ENCODE measurements around the gene FJX1. TPM values are rescaled to one million over a fixed set of nuclear protein-coding genes. Genes with fewer than 3 reads are reported as not detected.

FJX1 gene
- total RNA-seq, 2 donors from 2014 or later, result 0.55 to 1.8 TPM

GRCh38 chr11:35615921-35616900 lies 2.0 kb upstream of the FJX1 start:
- H3K27me3 Mint-ChIP-seq, result peaks cover 36 to 78% of the 10 kb centered on the region in 2 donors
- peak in 1 of 2 donors; percentile 46 for ATAC-seq

GRCh38 chr11:35617316-35617686 lies 959 bp upstream of the FJX1 start:
- DNase-seq (ENCODE audit: low spot score) (no peak), ATAC-seq (no peak)
- H3K4me3 Mint-ChIP-seq, result peak overlapping the region; percentile 81
- H3K27me3 Mint-ChIP-seq, result peaks cover 39 to 78% of the 10 kb centered on the region in 2 donors
- H3K9me3 Mint-ChIP-seq, result no peaks in the 10 kb centered on the region
- no peak overlapping the region for H3K27ac Mint-ChIP-seq
- no peaks in the 10 kb centered on the region for H3K36me3 Mint-ChIP-seq
- peaks cover 4 to 5% of the 10 kb centered on the region in 2 donors for H3K4me1 Mint-ChIP-seq (ENCODE audit: low read depth in 2 of 2)

More at GRCh38 chr11:35615921-35616900, 2.0 kb upstream of the FJX1 start:
- H3K27ac Mint-ChIP-seq, result no peak overlapping the region
- peaks cover 4 to 9% of the 10 kb centered on the region in 2 donors for H3K4me1 Mint-ChIP-seq (ENCODE audit: low read depth in 2 of 2)
- DNase-seq (ENCODE audit: low spot score), result no peak
- H3K9me3 Mint-ChIP-seq, result no peaks in the 10 kb centered on the region
- H3K4me3 Mint-ChIP-seq, result no peak overlapping the region
- no peaks in the 10 kb centered on the region for H3K36me3 Mint-ChIP-seq

- no peak for DNase-seq (ENCODE audit: low spot score)
- Mint-ChIP-seq H3K4me3 (no peak overlapping the region), H3K9me3 (no peaks in the 10 kb centered on the region), H3K27ac (no peak overlapping the region), H3K36me3 (no peaks in the 10 kb centered on the region), H3K27me3 (peaks cover 40 to 78% of the 10 kb centered on the region in 2 donors), H3K4me1 (ENCODE audit: low read depth in 2 of 2) (peaks cover 4 to 5% of the 10 kb centered on the region in 2 donors)
- ATAC-seq, result peak; percentile 46 to 68
These were observed 346 bp downstream of the FJX1 start for GRCh38 chr11:35618497-35619115.

GRCh38 chr11:35619116-35619854 lies 1.0 kb downstream of the FJX1 start:
- Mint-ChIP-seq H3K9me3 (no peaks in the 10 kb centered on the region), H3K27me3 (peaks cover 47 to 77% of the 10 kb centered on the region in 2 donors), H3K27ac (no peak overlapping the region), H3K4me1 (ENCODE audit: low read depth in 2 of 2) (peaks cover 4 to 5% of the 10 kb centered on the region in 2 donors), H3K36me3 (no peaks in the 10 kb centered on the region), H3K4me3 (peak overlapping the region; percentile 44)
- ATAC-seq (peak; percentile 17 to 33), DNase-seq (ENCODE audit: low spot score) (no peak)

GRCh38 chr11:35619855-35620640 lies 1.8 kb downstream of the FJX1 start:
- no peaks in the 10 kb centered on the region for H3K36me3 Mint-ChIP-seq
- H3K9me3 Mint-ChIP-seq, result no peaks in the 10 kb centered on the region
- peaks cover 4 to 5% of the 10 kb centered on the region in 2 donors for H3K4me1 Mint-ChIP-seq (ENCODE audit: low read depth in 2 of 2)
- DNase-seq (ENCODE audit: low spot score), result no peak
- no peak overlapping the region for H3K27ac Mint-ChIP-seq
- H3K27me3 Mint-ChIP-seq, result peaks cover 46 to 75% of the 10 kb centered on the region in 2 donors
- no peak for ATAC-seq
- H3K4me3 Mint-ChIP-seq, result peak overlapping the region; percentile 44

GRCh38 chr11:35620795-35621194 lies 2.5 kb downstream of the FJX1 start:
- Mint-ChIP-seq H3K27me3 (peaks cover 46 to 73% of the 10 kb centered on the region in 2 donors), H3K4me1 (ENCODE audit: low read depth in 2 of 2) (peaks cover 4 to 5% of the 10 kb centered on the region in 2 donors)

GRCh38 chr11:35621620-35622019 lies 3.4 kb downstream of the FJX1 start:
- Mint-ChIP-seq H3K4me3 (no peak overlapping the region), H3K27me3 (peaks cover 50 to 73% of the 10 kb centered on the region in 2 donors), H3K9me3 (no peaks in the 10 kb centered on the region)

More at GRCh38 chr11:35620795-35621194, 2.5 kb downstream of the FJX1 start:
- Mint-ChIP-seq H3K9me3 (no peaks in the 10 kb centered on the region), H3K4me3 (no peak overlapping the region), H3K27ac (no peak overlapping the region), H3K36me3 (no peaks in the 10 kb centered on the region)
- no peak for DNase-seq (ENCODE audit: low spot score)
- no peak for ATAC-seq

GRCh38 chr11:35622070-35622469 lies 3.8 kb downstream of the FJX1 start:
- Mint-ChIP-seq H3K27ac (no peak overlapping the region), H3K9me3 (no peaks in the 10 kb centered on the region), H3K27me3 (peaks cover 50 to 73% of the 10 kb centered on the region in 2 donors), H3K4me3 (no peak overlapping the region), H3K4me1 (ENCODE audit: low read depth in 2 of 2) (peaks cover 4 to 5% of the 10 kb centered on the region in 2 donors), H3K36me3 (no peaks in the 10 kb centered on the region)
- DNase-seq (ENCODE audit: low spot score), result no peak
- ATAC-seq, result no peak

More at GRCh38 chr11:35621620-35622019, 3.4 kb downstream of the FJX1 start:
- H3K36me3 Mint-ChIP-seq, result no peaks in the 10 kb centered on the region
- ATAC-seq (no peak), DNase-seq (ENCODE audit: low spot score) (no peak)
- H3K4me1 Mint-ChIP-seq (ENCODE audit: low read depth in 2 of 2), result peaks cover 4 to 5% of the 10 kb centered on the region in 2 donors
- no peak overlapping the region for H3K27ac Mint-ChIP-seq

GRCh38 chr11:35623621-35624168 lies 5.4 kb downstream of the FJX1 start:
- no peak overlapping the region for H3K4me3 Mint-ChIP-seq
- H3K27ac Mint-ChIP-seq, result no peak overlapping the region
- no peak for DNase-seq (ENCODE audit: low spot score)

GRCh38 chr11:35624316-35624715 lies 6.1 kb downstream of the FJX1 start:
- ATAC-seq (no peak), DNase-seq (ENCODE audit: low spot score) (no peak)
- H3K9me3 Mint-ChIP-seq, result no peaks in the 10 kb centered on the region
- H3K27me3 Mint-ChIP-seq, result peaks cover 54 to 80% of the 10 kb centered on the region in 2 donors
- no peak overlapping the region for H3K4me3 Mint-ChIP-seq
- H3K27ac Mint-ChIP-seq, result no peak overlapping the region
- no peaks in the 10 kb centered on the region for H3K4me1 Mint-ChIP-seq (ENCODE audit: low read depth in 2 of 2)
- H3K36me3 Mint-ChIP-seq, result no peaks in the 10 kb centered on the region

More at GRCh38 chr11:35623621-35624168, 5.4 kb downstream of the FJX1 start:
- H3K9me3 Mint-ChIP-seq, result no peaks in the 10 kb centered on the region
- peaks cover 47 to 75% of the 10 kb centered on the region in 2 donors for H3K27me3 Mint-ChIP-seq
- ATAC-seq, result no peak
- H3K36me3 Mint-ChIP-seq, result no peaks in the 10 kb centered on the region
- H3K4me1 Mint-ChIP-seq (ENCODE audit: low read depth in 2 of 2), result no peaks in the 10 kb centered on the region

- peaks cover 54 to 84% of the 10 kb centered on the region in 2 donors for H3K27me3 Mint-ChIP-seq
These were observed 6.5 kb downstream of the FJX1 start for GRCh38 chr11:35624781-35625180.

GRCh38 chr11:35626501-35626900 lies 8.2 kb downstream of the FJX1 start:
- H3K36me3 Mint-ChIP-seq, result no peaks in the 10 kb centered on the region
- no peak overlapping the region for H3K4me3 Mint-ChIP-seq
- H3K4me1 Mint-ChIP-seq (ENCODE audit: low read depth in 2 of 2), result no peaks in the 10 kb centered on the region
- peaks cover 51 to 81% of the 10 kb centered on the region in 2 donors for H3K27me3 Mint-ChIP-seq
- ATAC-seq (no peak), DNase-seq (ENCODE audit: low spot score) (no peak)
- H3K27ac Mint-ChIP-seq, result no peak overlapping the region
- H3K9me3 Mint-ChIP-seq, result no peaks in the 10 kb centered on the region

More at GRCh38 chr11:35624781-35625180, 6.5 kb downstream of the FJX1 start:
- no peak for ATAC-seq
- Mint-ChIP-seq H3K36me3 (no peaks in the 10 kb centered on the region), H3K9me3 (no peaks in the 10 kb centered on the region), H3K4me1 (ENCODE audit: low read depth in 2 of 2) (no peaks in the 10 kb centered on the region), H3K27ac (no peak overlapping the region), H3K4me3 (no peak overlapping the region)
- DNase-seq (ENCODE audit: low spot score), result no peak

Measured in natural killer cell treated with Interleukin-12 subunit alpha and Interleukin-12 subunit beta and Interleukin-15 and Interleukin-18, amount 100 ng/mL, for 72 hours (primary cell).